GM13976 (cell line): ENCODE data around the gene PLEKHH2.

Source experiments
- DNase-seq: peaks from one replicate; pipeline ENCODE4 v3.0.0; 2012; ENCODE audit warnings: low spot score
- in situ Hi-C: fragments of 300-500 bp; cut with MboI; formaldehyde crosslinking; loops from one replicate; pipeline ENCODE4 v1.12.0; 2022; ENCODE audit warnings: low sequenced_read_pairs, mixed read lengths, inconsistent platforms; ENCODE audit not compliant: unreplicated experiment
- TF ChIP-seq, protein P1 (sequence below): IDR thresholded peaks from 2 replicates; pipeline ENCODE4 v1.5.1; 2012; ENCODE audit warnings: borderline replicate concordance, mild to moderate bottlenecking; ENCODE audit not compliant: insufficient read depth; ENCODE audit errors: extremely low read depth, missing control alignments, control extremely low read depth

Gene PLEKHH2

DNA sequence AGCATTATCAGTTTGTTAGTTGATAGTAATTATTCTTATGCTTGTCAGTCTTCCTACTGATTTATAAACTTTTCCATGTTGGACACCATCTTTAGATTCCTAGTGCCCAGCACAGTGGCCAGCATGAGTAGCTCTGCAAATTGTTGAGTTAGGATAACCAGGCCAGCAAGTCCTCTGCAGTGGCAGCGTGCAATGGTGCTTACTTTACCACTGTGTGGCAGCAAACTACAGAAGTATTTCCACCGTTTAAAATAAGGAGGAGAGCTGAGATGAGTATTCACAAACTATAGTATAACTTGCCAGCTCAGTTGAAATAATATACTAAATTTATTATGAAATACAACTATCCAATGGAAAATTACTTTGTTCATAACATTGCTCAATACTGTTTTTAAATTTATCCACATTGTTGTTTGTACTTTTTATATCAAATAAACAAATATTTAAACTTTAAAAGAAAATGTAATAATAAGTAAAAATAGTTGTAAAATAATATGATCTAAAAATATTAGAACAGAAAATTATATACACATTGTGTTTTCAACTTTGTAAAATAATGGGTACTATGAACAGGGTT lies 31.9 kb upstream of the PLEKHH2 start:
- TF ChIP-seq, protein P1, sequence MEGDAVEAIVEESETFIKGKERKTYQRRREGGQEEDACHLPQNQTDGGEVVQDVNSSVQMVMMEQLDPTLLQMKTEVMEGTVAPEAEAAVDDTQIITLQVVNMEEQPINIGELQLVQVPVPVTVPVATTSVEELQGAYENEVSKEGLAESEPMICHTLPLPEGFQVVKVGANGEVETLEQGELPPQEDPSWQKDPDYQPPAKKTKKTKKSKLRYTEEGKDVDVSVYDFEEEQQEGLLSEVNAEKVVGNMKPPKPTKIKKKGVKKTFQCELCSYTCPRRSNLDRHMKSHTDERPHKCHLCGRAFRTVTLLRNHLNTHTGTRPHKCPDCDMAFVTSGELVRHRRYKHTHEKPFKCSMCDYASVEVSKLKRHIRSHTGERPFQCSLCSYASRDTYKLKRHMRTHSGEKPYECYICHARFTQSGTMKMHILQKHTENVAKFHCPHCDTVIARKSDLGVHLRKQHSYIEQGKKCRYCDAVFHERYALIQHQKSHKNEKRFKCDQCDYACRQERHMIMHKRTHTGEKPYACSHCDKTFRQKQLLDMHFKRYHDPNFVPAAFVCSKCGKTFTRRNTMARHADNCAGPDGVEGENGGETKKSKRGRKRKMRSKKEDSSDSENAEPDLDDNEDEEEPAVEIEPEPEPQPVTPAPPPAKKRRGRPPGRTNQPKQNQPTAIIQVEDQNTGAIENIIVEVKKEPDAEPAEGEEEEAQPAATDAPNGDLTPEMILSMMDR, result peak; percentile 42
- DNase-seq, result peak; percentile 32
- in situ Hi-C loops, result no loop called here

DNA sequence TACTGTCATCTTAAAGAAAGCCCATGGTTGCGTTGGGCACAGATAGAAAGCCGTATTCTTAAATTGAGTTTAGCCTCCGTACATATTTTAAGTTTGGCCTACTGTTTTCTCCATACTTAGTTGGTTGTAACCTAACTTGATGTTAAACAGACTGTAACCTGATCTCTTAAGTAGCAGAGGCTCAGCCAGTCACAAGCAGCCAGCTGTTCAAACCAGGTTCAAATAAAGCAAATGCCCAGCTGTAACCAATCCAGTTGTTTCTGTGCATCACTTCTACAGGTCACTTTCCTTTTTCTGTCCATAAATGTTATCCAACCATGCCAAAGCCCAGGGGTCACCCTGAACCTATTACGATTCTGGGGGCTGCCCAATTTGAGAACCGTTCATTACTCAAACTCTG lies 31.2 kb upstream of the PLEKHH2 start:
- TF ChIP-seq, protein P1, result no peak
- no peak for DNase-seq
- in situ Hi-C loops, result no loop called here

DNA sequence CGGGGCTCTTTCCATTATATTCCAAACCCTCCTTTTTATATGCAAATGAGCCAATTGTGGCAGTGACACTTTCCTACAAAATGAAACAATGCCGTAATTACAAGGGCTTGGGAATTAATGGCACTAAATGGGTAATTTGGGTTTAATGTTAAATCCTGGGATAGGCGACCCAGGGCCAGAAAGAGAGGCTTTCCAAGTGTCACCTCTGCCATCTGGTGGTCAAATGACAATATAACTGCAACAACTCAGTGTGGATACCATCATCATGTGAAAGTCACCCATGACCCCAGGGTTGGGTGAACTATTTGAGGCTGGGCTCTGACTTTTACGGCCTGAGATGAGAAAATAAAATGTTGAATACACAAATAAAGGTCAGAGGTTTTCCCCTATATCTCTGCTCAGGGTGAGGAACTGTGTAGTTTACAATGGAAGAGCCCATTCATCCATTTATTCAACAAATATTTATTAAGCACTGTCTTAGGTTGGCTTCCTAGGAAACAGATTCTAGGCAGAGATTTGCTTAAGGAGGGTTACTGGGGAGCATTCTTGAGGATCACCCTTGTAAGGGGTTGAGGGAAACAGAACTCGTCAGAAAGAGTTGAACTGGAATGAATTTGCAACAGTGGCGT lies 27.7 kb upstream of the PLEKHH2 start:
- in situ Hi-C loops, result no loop called here
- peak; percentile 40 for DNase-seq
- TF ChIP-seq, protein P1, result peak; percentile 64

GRCh38 chr2:43610361-43610760 lies 26.7 kb upstream of the PLEKHH2 start:
- in situ Hi-C loops, result no loop called here
- DNase-seq, result no peak
- TF ChIP-seq, protein P1, result no peak

- TF ChIP-seq, protein P1, result peak; percentile 83
- in situ Hi-C loops, result no loop called here
Observed at GRCh38 chr2:43611987-43612894, 24.8 kb upstream of the PLEKHH2 start.

GRCh38 chr2:43612944-43613343 lies 24.1 kb upstream of the PLEKHH2 start:
- in situ Hi-C loops, result no loop called here

More at GRCh38 chr2:43611987-43612894, 24.8 kb upstream of the PLEKHH2 start:
- peak; percentile 62 for DNase-seq

More at GRCh38 chr2:43612944-43613343, 24.1 kb upstream of the PLEKHH2 start:
- TF ChIP-seq, protein P1, result no peak
- no peak for DNase-seq
